HG02884 (cell line): ENCODE results near the gene RASGEF1B.

ENCODE experiments used
- ATAC-seq: cut with Tn5 transposase; IDR thresholded peaks from one replicate; pipeline ENCODE4 v1.9.1; 2021; ENCODE audit warnings: mild to moderate bottlenecking, moderate library complexity; ENCODE audit not compliant: unreplicated experiment

RASGEF1B gene

DNA sequence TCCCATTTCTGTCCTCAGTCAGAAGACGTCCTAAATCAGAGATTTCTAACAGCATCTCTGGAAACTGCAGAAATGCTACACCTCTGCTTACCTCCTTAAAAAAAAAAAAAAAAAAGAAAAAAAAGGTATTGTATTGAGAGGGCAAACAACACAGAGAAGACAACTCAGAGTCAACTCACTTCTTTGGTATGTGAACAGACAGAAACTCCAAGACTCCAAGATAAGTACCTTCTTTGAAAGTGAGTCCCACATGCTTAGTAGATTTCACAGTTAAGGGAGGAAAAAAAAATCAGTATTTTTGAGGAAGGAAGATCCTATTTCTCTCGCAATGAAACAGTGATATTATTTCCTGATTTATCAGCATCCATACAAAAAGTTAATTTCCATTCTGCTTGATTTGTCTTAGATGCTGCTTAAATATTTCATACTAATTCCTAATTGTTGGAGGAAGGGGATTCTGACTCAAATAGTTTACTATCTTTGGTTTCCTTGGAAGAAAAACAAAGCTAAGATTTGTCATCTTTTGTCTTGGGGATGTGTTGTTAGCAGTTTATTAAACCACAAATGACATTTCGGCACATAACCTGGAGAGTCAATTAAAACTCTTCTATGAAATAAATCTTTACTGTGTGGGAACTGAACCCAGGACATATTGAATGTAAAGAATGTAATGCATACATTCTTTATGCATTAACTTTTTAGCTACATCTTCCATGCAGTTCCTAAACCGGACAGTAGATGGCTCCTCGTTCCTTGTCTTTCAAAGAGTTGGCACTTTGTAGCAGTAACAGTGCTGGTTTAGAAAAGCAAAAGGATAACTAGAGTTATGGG is 4.7 kb downstream of the RASGEF1B start:
- ATAC-seq, result no peak

DNA sequence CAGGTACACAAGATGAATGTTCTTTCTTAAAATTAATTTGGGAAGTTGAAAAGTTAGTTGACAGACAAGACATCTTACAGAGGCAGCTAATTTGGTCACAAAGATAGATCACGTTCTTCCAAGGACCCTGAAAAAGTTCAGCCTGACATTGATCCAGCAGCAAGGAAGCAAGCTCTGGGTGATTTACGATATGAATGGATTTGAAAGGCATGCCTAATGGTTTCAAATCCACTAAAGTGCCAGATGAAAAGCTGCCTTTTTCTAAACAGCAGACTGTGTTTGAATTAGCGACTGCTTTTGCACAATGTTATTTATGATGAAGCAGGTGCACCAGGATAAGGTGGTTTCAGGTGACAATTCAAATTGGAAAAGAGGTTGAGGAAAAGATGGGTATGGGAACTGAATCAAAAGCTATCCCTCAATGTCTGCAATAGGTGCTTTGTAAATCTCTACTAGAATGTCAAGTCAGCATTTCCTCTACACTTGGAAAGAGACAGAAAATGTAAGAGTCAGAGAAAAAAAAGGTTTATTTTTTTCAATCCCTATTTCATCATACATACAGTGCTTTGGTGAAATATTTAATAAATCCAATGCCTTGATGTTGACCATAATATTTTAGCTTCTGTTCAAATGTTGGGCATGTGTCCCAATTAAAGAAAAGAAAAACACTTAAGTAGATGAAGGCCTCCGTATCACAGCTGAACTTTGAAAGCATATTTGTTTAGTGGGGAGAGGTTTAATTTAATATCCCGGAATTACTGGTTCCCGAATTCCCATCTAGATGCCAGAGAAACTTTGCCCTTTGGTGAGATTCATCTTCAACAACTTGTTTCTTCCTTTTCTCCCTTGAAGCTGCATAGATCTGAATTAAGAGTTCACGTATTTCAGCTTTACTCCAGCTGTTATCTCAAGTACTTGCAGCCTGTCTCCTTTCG is 6.0 kb downstream of the RASGEF1B start:
- ATAC-seq, result no peak

GRCh38 chr4:81460834-81461233 is 10.9 kb downstream of the RASGEF1B start:
- ATAC-seq, result no peak

DNA sequence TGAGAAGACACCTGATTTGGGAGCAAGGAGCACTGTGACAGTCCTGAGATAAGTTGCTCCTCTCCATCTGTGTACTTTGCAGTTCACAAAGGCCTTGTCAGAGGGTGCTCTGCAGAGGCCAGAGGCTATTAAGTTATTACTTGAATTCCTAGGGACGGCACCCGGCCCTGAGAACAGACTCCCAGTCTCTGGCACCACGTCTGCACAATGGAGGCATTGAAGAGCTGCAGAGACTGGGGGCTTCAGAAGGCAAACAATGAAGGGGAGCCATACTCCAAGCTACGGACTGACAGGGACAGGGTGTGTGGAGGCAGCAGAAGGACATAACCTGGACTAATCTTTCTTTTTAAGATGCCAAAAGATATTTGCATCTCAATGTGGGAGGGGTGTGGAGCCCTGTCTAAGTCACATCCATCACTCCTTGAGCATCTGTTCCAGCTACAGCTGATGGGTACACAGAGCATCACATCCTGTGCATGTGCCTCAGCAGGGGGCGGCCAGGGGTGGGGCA is 11.5 kb downstream of the RASGEF1B start:
- no peak for ATAC-seq

DNA sequence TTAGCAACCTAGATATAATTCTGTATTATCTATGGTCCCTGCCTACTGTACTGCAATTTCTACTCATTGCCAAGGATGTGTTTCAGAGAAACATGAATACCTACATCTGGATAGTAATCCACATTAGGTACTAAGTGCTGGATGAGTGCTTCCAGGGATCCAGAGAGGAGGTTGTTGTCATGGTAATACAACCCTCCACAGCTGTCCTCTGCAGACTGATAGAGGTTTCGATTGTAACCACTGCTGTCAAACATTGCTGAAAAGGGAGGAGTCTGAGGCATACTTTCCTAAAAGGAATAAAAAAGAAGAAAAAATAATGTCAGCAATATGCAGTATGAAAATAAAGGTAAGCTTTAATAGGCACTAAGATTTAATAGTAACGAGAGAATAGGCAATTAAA is 12.5 kb downstream of the RASGEF1B start:
- no peak for ATAC-seq

DNA sequence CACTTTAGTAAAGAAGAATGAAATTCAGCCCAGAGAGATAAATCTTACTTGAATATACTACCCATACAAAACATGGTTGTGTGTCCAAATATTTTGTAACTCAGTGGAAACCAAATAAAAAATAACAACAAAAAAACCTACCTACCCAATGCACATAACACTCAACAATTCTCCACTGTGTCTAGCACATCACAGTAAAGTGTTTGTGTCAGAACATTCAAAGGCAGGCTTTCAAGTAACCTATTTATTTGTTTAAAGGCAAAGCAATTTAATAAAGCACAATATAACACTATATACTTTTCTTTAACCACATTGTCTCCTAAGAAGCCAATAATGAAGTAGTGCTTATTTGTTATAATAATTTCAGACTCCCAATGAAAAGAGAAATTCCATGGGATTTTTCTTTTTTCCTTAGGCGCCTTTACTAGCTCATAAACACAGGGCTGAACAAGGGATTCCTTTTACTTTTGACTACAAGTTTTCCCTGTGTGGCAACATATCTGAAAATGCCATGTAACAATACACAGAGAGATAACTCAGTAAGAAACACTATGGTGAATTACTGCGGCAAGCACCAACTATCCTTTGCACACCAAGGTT is 13.7 kb downstream of the RASGEF1B start:
- no peak for ATAC-seq

- no peak for ATAC-seq
These were observed 14.4 kb downstream of the RASGEF1B start for GRCh38 chr4:81457345-81457744.

GRCh38 chr4:81455897-81456296 is 15.8 kb downstream of the RASGEF1B start:
- ATAC-seq, result no peak

- no peak for ATAC-seq
These were observed 16.8 kb downstream of the RASGEF1B start for GRCh38 chr4:81454948-81455347.

DNA sequence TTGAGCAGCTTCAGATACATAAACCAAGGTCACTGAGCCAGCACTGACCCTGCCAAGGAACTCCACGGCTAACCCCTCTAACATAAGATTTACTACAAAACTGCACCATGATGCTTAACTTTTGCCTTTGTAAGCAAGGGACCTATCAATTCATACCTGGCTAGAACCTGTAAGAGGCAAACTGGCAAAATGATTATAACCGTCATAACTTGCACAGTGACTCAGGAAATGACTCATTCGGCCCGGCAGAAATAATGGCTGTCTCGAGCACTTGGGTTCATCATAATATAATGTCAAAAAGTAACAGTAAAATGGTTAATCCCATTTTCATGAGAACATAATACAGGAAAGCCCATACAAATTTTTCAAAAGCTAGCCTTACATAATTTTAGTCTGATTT is 17.2 kb downstream of the RASGEF1B start:
- no peak for ATAC-seq

DNA sequence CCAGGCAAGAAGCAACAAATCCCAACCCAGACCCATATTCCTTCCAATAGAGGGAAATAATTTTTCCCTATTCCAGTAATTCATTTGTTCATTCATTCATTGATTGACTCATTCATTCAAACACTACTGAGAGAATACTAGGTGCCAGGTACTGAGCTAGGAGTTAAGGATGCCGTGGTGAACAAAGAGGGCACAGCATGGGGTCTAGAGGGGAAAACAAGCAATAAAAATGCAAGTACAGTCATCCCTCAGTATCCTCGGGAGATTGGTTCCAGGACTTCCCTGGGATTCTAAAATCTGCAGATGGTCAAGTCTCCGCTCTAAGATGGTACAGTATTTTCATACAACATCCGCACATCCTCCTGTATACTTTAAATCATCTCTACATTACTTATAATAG is 18.7 kb downstream of the RASGEF1B start:
- ATAC-seq, result no peak

GRCh38 chr4:81452452-81453006 is 19.2 kb downstream of the RASGEF1B start:
- no peak for ATAC-seq

DNA sequence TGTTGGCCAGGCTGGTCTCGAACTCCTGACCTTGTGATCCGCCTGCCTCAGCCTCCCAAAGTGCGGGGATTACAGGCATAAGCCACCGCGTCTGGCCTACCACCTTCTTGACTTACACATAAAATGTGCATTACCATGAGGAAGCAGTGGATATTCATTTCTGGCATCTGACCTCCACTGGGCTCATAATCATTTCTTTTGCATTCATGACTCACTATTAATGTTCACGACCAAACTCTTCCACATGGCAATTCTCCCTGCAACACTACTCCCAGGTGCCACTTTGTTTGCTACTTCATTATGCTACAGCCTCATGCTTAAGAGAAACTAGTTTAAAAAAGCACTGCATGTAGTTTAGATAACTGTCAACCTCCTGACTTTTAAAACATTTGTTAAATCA is 22.7 kb downstream of the RASGEF1B start:
- no peak for ATAC-seq

DNA sequence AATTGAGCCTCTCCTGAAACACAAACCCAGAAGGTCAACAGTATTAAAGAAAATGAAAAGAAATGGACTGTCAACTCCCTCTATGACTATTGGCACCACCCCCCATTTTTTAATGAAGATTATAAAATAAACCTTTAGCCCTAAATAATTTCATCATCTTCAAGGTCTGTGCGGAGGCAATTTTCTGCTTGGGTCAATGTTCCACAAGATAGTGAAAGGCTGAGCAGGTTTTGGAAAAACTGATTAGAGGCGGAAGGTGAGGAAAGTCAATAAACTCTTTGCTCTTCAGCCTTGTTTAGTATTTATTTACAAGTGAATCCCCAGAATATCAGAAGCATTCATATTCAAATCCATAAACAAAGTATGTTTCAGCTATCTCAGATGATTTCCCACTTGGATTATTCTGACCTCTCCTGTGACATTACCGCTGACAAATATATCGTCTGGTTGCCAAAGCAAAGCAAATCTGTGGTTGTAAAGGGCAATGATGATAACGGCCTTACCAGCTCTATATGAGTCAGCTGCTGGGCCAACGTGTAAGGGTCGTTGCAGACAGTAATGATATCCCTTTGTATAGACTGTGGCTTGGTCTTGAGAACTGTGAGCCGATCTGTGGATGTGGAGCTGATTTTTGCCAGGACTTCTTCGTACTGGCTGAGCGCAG is 24.0 kb downstream of the RASGEF1B start:
- ATAC-seq, result no peak

- ATAC-seq, result no peak
These were observed 25.1 kb downstream of the RASGEF1B start for GRCh38 chr4:81446634-81447033.

DNA sequence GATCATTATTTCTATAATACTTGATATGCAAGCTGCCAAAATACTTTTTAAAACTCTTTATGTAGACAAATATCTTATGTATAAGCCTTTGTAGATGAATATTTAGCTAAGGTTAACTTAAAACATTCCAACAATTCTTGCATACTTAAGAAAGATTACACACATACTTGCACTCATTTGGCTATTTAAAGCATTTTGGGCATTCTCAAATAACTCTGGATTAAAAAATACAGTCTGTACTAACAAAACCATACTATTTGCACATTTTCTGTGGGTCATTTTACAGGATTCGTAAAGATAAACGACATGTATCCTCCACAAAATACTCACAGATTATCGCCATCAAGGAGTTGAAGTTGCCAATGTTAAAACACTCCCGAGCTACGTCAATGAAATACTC is 26.5 kb downstream of the RASGEF1B start:
- no peak for ATAC-seq

- ATAC-seq, result no peak
These were observed 29.1 kb downstream of the RASGEF1B start for GRCh38 chr4:81442484-81443085.

DNA sequence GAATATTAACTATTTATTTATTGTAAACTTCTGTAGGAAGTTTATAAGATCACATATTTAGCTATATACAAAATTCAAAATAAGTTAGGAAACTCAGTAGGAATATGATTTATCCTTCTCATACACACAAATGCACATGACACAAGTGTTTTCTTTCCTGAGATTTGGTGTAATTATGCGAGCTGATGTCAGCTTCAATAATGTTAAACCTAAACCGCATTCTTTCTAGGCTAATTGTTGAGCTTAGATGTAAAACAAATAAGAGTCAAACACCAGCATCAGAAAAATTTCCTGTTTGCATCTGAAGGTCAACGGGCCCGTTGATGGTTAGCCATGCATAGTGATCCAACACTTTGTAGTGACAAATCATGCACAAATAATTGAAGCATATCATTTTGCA is 30.8 kb downstream of the RASGEF1B start:
- no peak for ATAC-seq

DNA sequence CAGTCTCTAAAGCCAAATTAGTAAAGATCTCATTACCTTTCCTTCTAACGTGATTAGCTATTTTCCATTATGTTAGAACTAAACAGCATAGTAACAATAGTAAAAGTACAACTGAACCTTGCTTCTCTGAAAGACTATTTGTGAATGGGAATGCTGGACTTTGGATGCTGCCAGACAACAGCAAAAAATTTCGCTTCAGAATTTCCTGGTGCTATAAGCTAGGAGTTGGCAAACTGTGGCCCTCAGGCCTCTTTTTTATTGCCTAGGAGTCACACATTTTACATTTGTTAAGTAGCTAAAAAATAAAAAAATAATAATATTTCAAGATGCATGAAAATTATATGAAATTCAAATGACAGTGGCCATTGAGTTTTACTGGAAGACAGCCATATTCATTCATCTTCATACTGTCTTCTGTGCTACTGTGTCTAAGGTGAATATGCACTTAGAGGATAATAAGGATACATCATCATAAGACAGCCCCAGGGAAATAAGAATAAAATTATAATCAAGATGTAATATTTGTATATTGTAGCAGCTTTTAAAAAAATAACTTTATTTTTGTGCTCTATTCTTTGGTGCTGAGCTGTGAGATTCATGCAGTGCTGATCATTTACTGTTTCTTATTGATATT is 34.6 kb downstream of the RASGEF1B start:
- ATAC-seq, result no peak

GRCh38 chr4:81436096-81436495 is 35.6 kb downstream of the RASGEF1B start:
- no peak for ATAC-seq
